Esophagus squamous epithelium (tissue), 5 donors: ENCODE measurements around the gene IL19. TPM values are rescaled to one million over a fixed set of nuclear protein-coding genes. Genes with fewer than 3 reads are reported as not detected.
A peak's percentile ranks its signal among the peaks of the same experiment; 100 is the strongest.
"Not testable (repeated sequence)": the region's sequence is repeated elsewhere in the genome, so short reads cannot be mapped to it uniquely, and the experiment has no call there.

ENCODE experiments used
- DNase-seq: peaks from one replicate; lab custom pipeline; 2025; lab: John Stamatoyannopoulos, UW
- H3K27ac ChIP-seq, 4 donors: fragments of 200-600 bp; sonication (generic); one replicate each; pipeline ENCODE4 v1.5.1; 2016 to 2019; ENCODE audit warnings: mild to moderate bottlenecking in 1 of 4
- H3K27me3 ChIP-seq, 4 donors: fragments of 200-600 bp; sonication (generic); 1 replicate in 3 of 4; 2 replicates in 1 of 4; pipeline versions ENCODE4 v1.5.1 to v1.6.0; 2017 to 2021; ENCODE audit warnings: antibody characterized with exemption in 1 of 4
- H3K36me3 ChIP-seq, 3 donors: fragments of 200-600 bp; sonication (generic); one replicate each; pipeline ENCODE4 v1.5.1; 2016 to 2019
- H3K4me1 ChIP-seq, 3 donors: fragments of 200-600 bp; sonication (generic); one replicate each; pipeline ENCODE4 v1.5.1; 2017 to 2019
- H3K4me3 ChIP-seq, 4 donors: fragments of 200-600 bp; sonication (generic); 1 replicate in 3 of 4; 2 replicates in 1 of 4; pipeline ENCODE4 v1.5.1; 2016 to 2019; ENCODE audit warnings: mild to moderate bottlenecking in 2 of 4, moderate library complexity in 1 of 4
- H3K9me3 ChIP-seq, 3 donors: fragments of 200-600 bp; sonication (generic); one replicate each; pipeline ENCODE4 v1.5.1; 2016 to 2019
- POLR2A ChIP-seq, 4 donors: fragments of 450-650 bp; IDR thresholded peaks; one replicate each; pipeline ENCODE4 v1.6.1; 2017; ENCODE audit warnings: antibody characterized with exemption in 4 of 4, mild to moderate bottlenecking in 4 of 4, moderate library complexity in 3 of 4
- WGBS, 2 donors: methylation state at CpG; one replicate each; pipeline ENCODE4 v1.1.5; 2018; 5-methylcytosine and 5-hydroxymethylcytosine counted together
- intact Hi-C: fragments of 100-400 bp; cut with DNase I; formaldehyde crosslinking; loops from one replicate; pipeline ENCODE4 v1.15.0; 2022
- total RNA-seq, 4 donors: library from RNA; depleted of rRNA; stranded (reverse); fragments of >200 nt; gene quantifications; one replicate each; pipeline ENCODE4 v1.1.0, GENCODE V29; 2016
- TF ChIP-seq, protein P1 (sequence below), 6 experiments: fragments of 450-650 bp in 4 of 6; fragments of 200-600 bp in 2 of 6; sonication (generic) in 2 of 6; IDR thresholded peaks; one replicate each; pipeline ENCODE4 v1.5.1; 2016 to 2019; ENCODE audit warnings: antibody characterized with exemption in 6 of 6, mild to moderate bottlenecking in 4 of 6, moderate library complexity in 4 of 6
- donor health status: DM: yes; HTN: yes; CAD: no.

The IL19 gene
- total RNA-seq, 4 donors from 2014 or later: 0.23 to 16.8 (median 16.3) TPM; not detected in 1

GRCh38 chr1:206772243-206772937, 1.8 kb downstream of the IL19 start, which contains the start of gene IL10:
IL10 (minus strand) TSS chr1:206772494; CDS start chr1:206772435, 59 bp downstream.
- no peak for DNase-seq
- Histone ChIP-seq H3K4me3 (peak within 1 kb of the TSS in 1 of 4 donors; percentile 2), H3K36me3 (no peaks in the 10 kb centered on the region), H3K27ac (peak within 1 kb of the TSS in 2 of 4 donors; percentile 50 to 64), H3K27me3 (peaks cover 0 to 28% (median 0%) of the 10 kb centered on the region in 4 donors), H3K4me1 (peaks cover 0 to 18% (median 0%) of the 10 kb centered on the region in 3 donors), H3K9me3 (no peaks in the 10 kb centered on the region)
- 71 to 72% methylated on average over 8 of the region's 8 CpGs for WGBS, 2 donors
- TF ChIP-seq POLR2A (IDR thresholded peaks at IDR 0.05): peak in 1 of 4 donors; percentile 16
- TF ChIP-seq, protein P1, sequence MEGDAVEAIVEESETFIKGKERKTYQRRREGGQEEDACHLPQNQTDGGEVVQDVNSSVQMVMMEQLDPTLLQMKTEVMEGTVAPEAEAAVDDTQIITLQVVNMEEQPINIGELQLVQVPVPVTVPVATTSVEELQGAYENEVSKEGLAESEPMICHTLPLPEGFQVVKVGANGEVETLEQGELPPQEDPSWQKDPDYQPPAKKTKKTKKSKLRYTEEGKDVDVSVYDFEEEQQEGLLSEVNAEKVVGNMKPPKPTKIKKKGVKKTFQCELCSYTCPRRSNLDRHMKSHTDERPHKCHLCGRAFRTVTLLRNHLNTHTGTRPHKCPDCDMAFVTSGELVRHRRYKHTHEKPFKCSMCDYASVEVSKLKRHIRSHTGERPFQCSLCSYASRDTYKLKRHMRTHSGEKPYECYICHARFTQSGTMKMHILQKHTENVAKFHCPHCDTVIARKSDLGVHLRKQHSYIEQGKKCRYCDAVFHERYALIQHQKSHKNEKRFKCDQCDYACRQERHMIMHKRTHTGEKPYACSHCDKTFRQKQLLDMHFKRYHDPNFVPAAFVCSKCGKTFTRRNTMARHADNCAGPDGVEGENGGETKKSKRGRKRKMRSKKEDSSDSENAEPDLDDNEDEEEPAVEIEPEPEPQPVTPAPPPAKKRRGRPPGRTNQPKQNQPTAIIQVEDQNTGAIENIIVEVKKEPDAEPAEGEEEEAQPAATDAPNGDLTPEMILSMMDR (IDR thresholded peaks at IDR 0.05): no peak
- intact Hi-C loops: no loop called here

DNA sequence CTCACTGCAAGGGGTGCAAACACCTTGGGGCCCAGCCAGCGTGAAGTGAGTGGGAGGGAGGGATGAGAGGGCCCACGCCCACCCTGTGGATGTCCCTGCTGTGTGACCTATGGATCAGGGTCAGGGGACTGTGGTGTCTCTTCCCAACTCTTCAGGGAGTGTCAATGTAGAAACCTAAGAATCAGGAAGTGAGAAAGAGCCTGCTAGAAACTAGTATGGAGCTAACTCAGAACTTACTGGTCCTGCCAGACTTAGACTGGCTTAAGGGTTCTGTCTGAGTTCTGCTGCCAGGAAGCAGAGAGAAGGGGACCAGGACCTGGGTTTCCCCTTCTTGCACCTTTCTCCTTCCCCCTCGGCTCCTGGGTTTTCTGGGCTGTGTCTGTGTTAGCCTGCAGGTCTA, 3.5 kb downstream of the IL19 start:
- WGBS, 2 donors: 13 to 82% methylated on average over 1 to 3 of the region's 3 CpGs
- Histone ChIP-seq H3K9me3 (no peaks in the 10 kb centered on the region), H3K4me3 (no peak overlapping the region), H3K27ac (peak overlapping the region in 1 of 4 donors; percentile 21), H3K4me1 (peaks cover 0 to 23% (median 0%) of the 10 kb centered on the region in 3 donors), H3K36me3 (no peaks in the 10 kb centered on the region), H3K27me3 (peaks cover 0 to 28% (median 0%) of the 10 kb centered on the region in 4 donors)
- intact Hi-C loops: no loop called here
- no peak for DNase-seq
- TF ChIP-seq, protein P1 (IDR thresholded peaks at IDR 0.05): no peak
- no peak for TF ChIP-seq POLR2A (IDR thresholded peaks at IDR 0.05)

GRCh38 chr1:206776229-206776628, 5.7 kb downstream of the IL19 start:
- H3K27me3 ChIP-seq: peaks cover 0 to 28% (median 0%) of the 10 kb centered on the region in 4 donors
- no peaks in the 10 kb centered on the region for H3K9me3 ChIP-seq
- intact Hi-C loops: no loop called here
- H3K4me3 ChIP-seq: no peak overlapping the region
- H3K27ac ChIP-seq: no peak overlapping the region
- WGBS, 2 donors: 43 to 71% methylated on average over 2 to 3 of the region's 4 CpGs
- no peak for DNase-seq
- TF ChIP-seq, protein P1 (IDR thresholded peaks at IDR 0.05): no peak
- TF ChIP-seq POLR2A (IDR thresholded peaks at IDR 0.05): no peak
- no peaks in the 10 kb centered on the region for H3K36me3 ChIP-seq
- peaks cover 0 to 20% (median 0%) of the 10 kb centered on the region in 3 donors for H3K4me1 ChIP-seq

DNA sequence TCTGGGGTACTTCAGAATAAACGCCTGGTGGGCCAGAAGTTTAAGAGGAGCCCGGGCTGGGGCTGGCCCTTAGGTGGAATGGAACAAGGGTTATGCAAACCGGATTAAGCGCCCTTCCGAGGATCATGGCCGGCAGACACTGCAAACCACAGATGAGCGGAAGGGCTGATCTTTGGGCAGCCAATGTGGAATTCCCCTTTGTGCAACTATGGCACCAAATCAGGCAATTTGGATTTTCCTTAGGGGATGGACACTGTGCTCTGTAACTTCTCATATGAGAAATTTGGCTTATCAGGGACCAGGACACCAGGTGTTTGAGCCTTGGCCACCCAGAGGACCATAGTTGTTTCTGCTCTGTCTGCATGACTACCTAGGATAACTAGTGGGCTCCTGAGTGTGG, 7.5 kb downstream of the IL19 start:
- 90 to 92% methylated on average over 2 to 6 of the region's 7 CpGs for WGBS, 2 donors
- Histone ChIP-seq H3K9me3 (no peaks in the 10 kb centered on the region), H3K27ac (no peak overlapping the region), H3K4me3 (no peak overlapping the region), H3K4me1 (peaks cover 0 to 11% (median 0%) of the 10 kb centered on the region in 3 donors), H3K27me3 (peaks cover 0 to 13% (median 0%) of the 10 kb centered on the region in 4 donors), H3K36me3 (no peaks in the 10 kb centered on the region)
- intact Hi-C loops: no loop called here
- no peak for DNase-seq
- no peak for TF ChIP-seq POLR2A (IDR thresholded peaks at IDR 0.05)
- TF ChIP-seq, protein P1 (IDR thresholded peaks at IDR 0.05): no peak

GRCh38 chr1:206778911-206779310, 8.3 kb downstream of the IL19 start:
- H3K9me3 ChIP-seq, H3K4me3 ChIP-seq, H3K27me3 ChIP-seq, H3K36me3 ChIP-seq, DNase-seq, intact Hi-C loops, H3K27ac ChIP-seq: not testable (repeated sequence)
- peaks cover 0 to 11% (median 0%) of the 10 kb centered on the region in 3 donors for H3K4me1 ChIP-seq
- WGBS, 2 donors: 54 to 60% methylated on average over 3 to 6 of the region's 6 CpGs
